ENCODE measurements around the gene PLEKHM1. TPM values are rescaled to one million over a fixed set of nuclear protein-coding genes. Genes with fewer than 3 reads are reported as not detected.

Gene PLEKHM1
- total RNA-seq, 1 donor from 2014 or later = 62.4 TPM

DNA sequence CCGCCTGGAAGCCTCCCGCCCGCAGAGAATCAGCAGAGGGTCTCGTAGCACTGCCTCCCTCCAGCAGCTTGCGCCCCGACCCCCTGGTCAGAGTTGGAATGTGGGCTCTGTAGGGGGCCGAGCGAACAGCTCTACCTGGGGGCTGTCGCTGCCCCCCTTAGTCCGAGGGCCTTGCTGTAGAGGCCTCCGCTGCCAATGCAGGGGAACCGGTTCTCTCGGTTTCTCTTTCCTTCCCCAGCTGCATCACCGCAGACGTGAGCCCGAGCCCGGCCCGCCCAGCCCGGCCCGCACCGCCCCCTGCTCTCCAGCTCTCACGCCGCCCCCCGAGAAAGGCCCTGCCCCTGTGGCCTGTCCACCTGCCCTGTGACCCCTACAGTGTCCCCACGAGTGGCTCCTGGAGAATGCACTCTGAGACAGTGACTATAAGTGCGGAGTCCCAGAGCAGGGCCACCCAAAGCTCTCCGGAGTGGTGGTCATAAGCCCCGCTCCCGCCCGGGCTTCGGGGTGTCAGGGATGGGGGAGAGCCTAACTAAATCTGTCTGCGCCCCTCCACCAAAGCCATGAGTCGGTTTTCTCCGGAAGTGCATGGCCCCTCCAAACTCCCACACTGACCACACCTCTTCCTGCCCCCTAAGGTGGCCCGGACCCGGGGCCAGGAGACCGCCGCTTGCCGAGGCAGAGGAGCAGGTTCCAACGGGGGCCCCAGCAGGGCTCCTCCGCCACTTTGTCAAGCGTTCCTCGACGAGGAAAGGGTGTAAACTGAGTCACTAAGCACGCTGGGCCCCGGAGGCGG is 59.6 kb downstream of the PLEKHM1 start:
- Mint-ChIP-seq H3K27me3 (no peaks in the 10 kb centered on the region), H3K9me3 (no peaks in the 10 kb centered on the region), H3K4me1 (peaks cover 40% of the 10 kb centered on the region), H3K27ac (peak overlapping the region; percentile 61), H3K36me3 (ENCODE audit: low read depth) (peaks cover 4% of the 10 kb centered on the region), H3K4me3 (peak overlapping the region; percentile 83)
- peak; percentile 40 for ATAC-seq (ENCODE audit: low read depth)
- no peak for DNase-seq
- intact Hi-C loops (cut with micrococcal nuclease) = no loop called here
- TF ChIP-seq, protein P1, sequence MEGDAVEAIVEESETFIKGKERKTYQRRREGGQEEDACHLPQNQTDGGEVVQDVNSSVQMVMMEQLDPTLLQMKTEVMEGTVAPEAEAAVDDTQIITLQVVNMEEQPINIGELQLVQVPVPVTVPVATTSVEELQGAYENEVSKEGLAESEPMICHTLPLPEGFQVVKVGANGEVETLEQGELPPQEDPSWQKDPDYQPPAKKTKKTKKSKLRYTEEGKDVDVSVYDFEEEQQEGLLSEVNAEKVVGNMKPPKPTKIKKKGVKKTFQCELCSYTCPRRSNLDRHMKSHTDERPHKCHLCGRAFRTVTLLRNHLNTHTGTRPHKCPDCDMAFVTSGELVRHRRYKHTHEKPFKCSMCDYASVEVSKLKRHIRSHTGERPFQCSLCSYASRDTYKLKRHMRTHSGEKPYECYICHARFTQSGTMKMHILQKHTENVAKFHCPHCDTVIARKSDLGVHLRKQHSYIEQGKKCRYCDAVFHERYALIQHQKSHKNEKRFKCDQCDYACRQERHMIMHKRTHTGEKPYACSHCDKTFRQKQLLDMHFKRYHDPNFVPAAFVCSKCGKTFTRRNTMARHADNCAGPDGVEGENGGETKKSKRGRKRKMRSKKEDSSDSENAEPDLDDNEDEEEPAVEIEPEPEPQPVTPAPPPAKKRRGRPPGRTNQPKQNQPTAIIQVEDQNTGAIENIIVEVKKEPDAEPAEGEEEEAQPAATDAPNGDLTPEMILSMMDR (IDR thresholded peaks at IDR 0.05) = no peak
- ChIA-PET CTCF (no interaction called here), POLR2A (interaction anchor here (0.5 to 1.3 kb wide), 4 partner anchors 15 to 97 kb away, joined by 3 to 5 read pairs (median 3); no protein-coding TSS in a partner anchor)

DNA sequence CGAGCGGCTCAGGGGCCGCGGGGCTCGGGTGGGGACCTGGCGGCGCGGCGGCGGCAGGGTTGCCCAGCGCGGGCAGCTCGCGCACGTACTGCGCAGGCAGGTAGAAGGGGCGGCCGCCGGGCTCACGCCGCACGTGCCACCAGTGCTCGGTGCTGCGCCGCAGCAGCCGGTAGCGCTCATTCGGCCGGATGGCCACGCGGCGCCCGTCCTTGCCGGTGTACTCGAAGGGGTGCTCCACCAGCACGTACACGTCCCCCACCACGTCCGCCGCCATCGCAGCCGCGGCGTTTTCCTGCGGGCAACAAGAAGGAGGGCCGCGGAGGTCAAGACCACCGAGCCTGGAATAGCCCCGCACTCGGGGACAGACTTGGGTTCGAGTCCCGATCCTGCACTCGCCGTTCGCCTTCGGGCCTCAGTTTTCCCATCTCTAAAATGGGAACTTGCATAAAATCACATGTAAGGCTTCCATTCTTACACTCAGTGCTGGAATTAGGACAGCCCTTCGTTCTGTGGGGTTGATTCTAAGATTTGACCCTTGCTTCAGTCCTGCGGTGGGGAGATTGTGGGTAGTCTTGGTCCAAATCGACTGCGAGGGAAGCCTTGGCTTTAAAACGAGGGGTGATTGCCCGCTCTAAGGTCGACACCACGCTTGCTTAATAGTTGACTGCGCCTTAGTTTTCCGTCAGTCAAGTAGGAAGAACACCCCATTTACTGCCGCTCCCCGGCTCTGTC is 60.3 kb downstream of the PLEKHM1 start:
- peaks cover 37% of the 10 kb centered on the region for H3K4me1 Mint-ChIP-seq
- peak overlapping the region; percentile 83 for H3K4me3 Mint-ChIP-seq
- no peaks in the 10 kb centered on the region for H3K36me3 Mint-ChIP-seq (ENCODE audit: low read depth)
- no peak for ATAC-seq (ENCODE audit: low read depth)
- ChIA-PET POLR2A (interaction anchor here (0.6 to 1.5 kb wide), 4 partner anchors 17 to 96 kb away, joined by 3 to 5 read pairs (median 4); no protein-coding TSS in a partner anchor), CTCF (no interaction called here)
- no peak for DNase-seq
- H3K27me3 Mint-ChIP-seq = no peaks in the 10 kb centered on the region
- no peaks in the 10 kb centered on the region for H3K9me3 Mint-ChIP-seq
- H3K27ac Mint-ChIP-seq = peak overlapping the region; percentile 61
- intact Hi-C loops (cut with micrococcal nuclease) = no loop called here
- TF ChIP-seq, protein P1 (IDR thresholded peaks at IDR 0.05) = no peak

DNA sequence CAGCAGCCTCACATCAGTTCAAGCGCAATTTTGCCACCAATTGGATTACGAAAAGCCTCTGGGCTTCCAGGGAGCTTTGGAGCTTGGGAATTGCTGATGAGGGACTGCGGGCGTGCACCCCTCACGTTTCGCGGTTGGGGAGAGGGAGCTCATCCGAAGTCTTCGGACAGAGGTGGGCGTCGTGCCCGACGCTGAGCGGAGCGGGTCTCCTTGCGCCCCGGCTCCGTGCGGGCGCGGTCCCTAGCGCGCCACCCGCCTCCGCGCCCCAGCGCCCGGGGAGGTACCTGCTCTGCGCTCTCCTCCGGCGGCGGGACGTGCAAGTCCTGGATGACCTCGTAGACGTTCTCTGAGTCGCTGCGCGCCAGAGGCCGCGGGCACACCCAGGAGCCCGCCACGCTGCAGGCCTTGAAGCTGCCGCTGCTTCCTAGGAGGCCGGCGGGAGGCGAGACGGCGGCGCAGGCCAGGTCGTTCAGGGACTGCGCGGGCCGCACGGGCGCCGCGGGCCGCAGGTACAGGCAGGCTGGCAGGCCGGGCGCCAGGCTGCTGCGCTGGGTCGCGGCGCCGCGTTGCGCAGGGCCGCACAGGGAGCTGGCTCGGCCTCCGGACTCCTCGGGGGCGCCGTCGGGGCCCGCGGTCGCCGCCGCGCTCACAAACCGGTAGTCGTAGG is 61.0 kb downstream of the PLEKHM1 start:
- intact Hi-C loops (cut with micrococcal nuclease) = loop anchor here (2.0 kb wide), 3 partner anchors 163 to 369 kb away; partner anchors contain the start of gene NMT1
- peak overlapping the region; percentile 84 for H3K4me3 Mint-ChIP-seq
- no peak for ATAC-seq (ENCODE audit: low read depth)
- DNase-seq = no peak
- H3K27ac Mint-ChIP-seq = peak overlapping the region; percentile 92
- no peaks in the 10 kb centered on the region for H3K36me3 Mint-ChIP-seq (ENCODE audit: low read depth)
- H3K27me3 Mint-ChIP-seq = no peaks in the 10 kb centered on the region
- CTCF ChIA-PET = interaction anchor here (1.0 to 1.7 kb wide), 2 partner anchors 17 to 36 kb away, joined by 5 to 6 read pairs; no protein-coding TSS in a partner anchor
- peaks cover 37% of the 10 kb centered on the region for H3K4me1 Mint-ChIP-seq
- H3K9me3 Mint-ChIP-seq = no peaks in the 10 kb centered on the region
- TF ChIP-seq, protein P1 (IDR thresholded peaks at IDR 0.05) = no peak
- POLR2A ChIA-PET = interaction anchor here (1.5 to 2.3 kb wide), 4 partner anchors 16 to 131 kb away, joined by 3 to 12 read pairs (median 5); no protein-coding TSS in a partner anchor

- TF ChIP-seq, protein P1 (IDR thresholded peaks at IDR 0.05) = no peak
- Mint-ChIP-seq H3K36me3 (ENCODE audit: low read depth) (no peaks in the 10 kb centered on the region), H3K27me3 (no peaks in the 10 kb centered on the region), H3K27ac (peak overlapping the region; percentile 92), H3K4me1 (peaks cover 37% of the 10 kb centered on the region), H3K9me3 (no peaks in the 10 kb centered on the region), H3K4me3 (peak overlapping the region; percentile 84)
- CTCF ChIA-PET = interaction anchor here (0.7 to 1.7 kb wide), 4 partner anchors 16 to 112 kb away, joined by 3 to 6 read pairs (median 4); partner anchors contain the start of gene MAP3K14
- POLR2A ChIA-PET = interaction anchor here (0.5 to 2.3 kb wide), 7 partner anchors 14 to 1243 kb away, joined by 3 to 15 read pairs (median 5); no protein-coding TSS in a partner anchor
- ATAC-seq (ENCODE audit: low read depth) (peak; percentile 15), DNase-seq (no peak)
- intact Hi-C loops (cut with micrococcal nuclease) = loop anchor here (1.0 to 2.0 kb wide), 5 partner anchors 19 to 368 kb away; partner anchors contain the start of gene NMT1
Observed at GRCh38 chr17:45428931-45429338, 61.6 kb downstream of the PLEKHM1 start.
